T-cell (primary cell): Measurements from ENCODE around the gene OTOG. TPM values are rescaled to one million over a fixed set of nuclear protein-coding genes. Genes with fewer than 3 reads are reported as not detected.

Experiments used
- ATAC-seq, 4 experiments: fragments of 200-7000 bp in 3 of 4; fragments of 150-1000 bp in 1 of 4; cut with Tn5 transposase; replicated peaks in 1 of 4; 1 replicate in 3 of 4; 2 replicates in 1 of 4; pipeline ENCODE4 v1.10.0; 2021; ENCODE audit warnings: moderate library complexity in 3 of 4, mild to moderate bottlenecking in 2 of 4, moderate number of reproducible peaks in 1 of 4
- CTCF ChIA-PET, 2 donors: fragments of 300-600 bp; sonication (Branson Sonifier 250); formaldehyde crosslinking; loops; one replicate each; lab custom pipeline; 2022; ENCODE audit warnings: antibody characterized with exemption in 2 of 2; lab: Charles Lee
- POLR2A ChIA-PET, 2 donors: fragments of 300-600 bp; sonication (Branson Sonifier 250); formaldehyde crosslinking; loops; one replicate each; lab custom pipeline; 2022; ENCODE audit warnings: antibody characterized with exemption in 2 of 2; lab: Charles Lee
- DNase-seq, 35 experiments: peaks; one replicate each; pipeline versions ENCODE4 v3.0.0 to v3.0.0-alpha.2; 2013 to 2023
- H3K27ac ChIP-seq: one replicate; pipeline ENCODE4 v1.5.1; 2013; ENCODE audit warnings: low read length
- H3K27me3 ChIP-seq, 2 experiments: replicated peaks in 1 of 2; 1 replicate in 1 of 2; 2 replicates in 1 of 2; pipeline versions ENCODE4 v1.6.1 to v1.7.0; 2013; ENCODE audit warnings: low read length in 1 of 2, mixed read lengths in 1 of 2; ENCODE audit not compliant: control insufficient read depth in 2 of 2, insufficient read depth in 2 of 2; ENCODE audit errors: extremely low read depth in 1 of 2
- H3K36me3 ChIP-seq, 2 donors: 1 replicate in 1 of 2; 2 replicates in 1 of 2; pipeline versions ENCODE4 v1.6.1 to v1.7.0; 2013; ENCODE audit warnings: low read length in 1 of 2; ENCODE audit not compliant: control insufficient read depth in 2 of 2, insufficient read depth in 1 of 2; ENCODE audit errors: extremely low read depth in 1 of 2
- H3K4me1 ChIP-seq, 2 experiments: 1 replicate in 1 of 2; 2 replicates in 1 of 2; pipeline versions ENCODE4 v1.6.1 to v1.7.0; 2013; ENCODE audit warnings: low read length in 2 of 2, mixed read lengths in 1 of 2; ENCODE audit not compliant: insufficient read depth in 2 of 2, control insufficient read depth in 1 of 2; ENCODE audit errors: extremely low read depth in 1 of 2
- H3K4me3 ChIP-seq, 2 donors: 1 replicate in 1 of 2; 2 replicates in 1 of 2; pipeline versions ENCODE4 v1.5.1 to v1.7.0; 2013; ENCODE audit warnings: mild to moderate bottlenecking in 2 of 2, low read length in 1 of 2, moderate library complexity in 1 of 2; ENCODE audit not compliant: control insufficient read depth in 1 of 2; ENCODE audit errors: extremely low read depth in 1 of 2
- H3K9me3 ChIP-seq: 2 replicates; pipeline ENCODE4 v1.7.0; 2013
- H3K27ac Mint-ChIP-seq, 2 donors: one replicate each; pipeline ENCODE4 v1.8.0; 2020 to 2021; ENCODE audit warnings: mild to moderate bottlenecking in 2 of 2, mixed read lengths in 2 of 2
- H3K27me3 Mint-ChIP-seq, 2 donors: one replicate each; pipeline ENCODE4 v1.8.0; 2021 to 2022; ENCODE audit warnings: mixed read lengths in 2 of 2
- H3K36me3 Mint-ChIP-seq: one replicate; pipeline ENCODE4 v1.8.0; 2021; ENCODE audit warnings: mixed read lengths
- H3K4me1 Mint-ChIP-seq, 3 donors: one replicate each; pipeline ENCODE4 v1.8.0; 2020 to 2022; ENCODE audit warnings: mixed read lengths in 3 of 3, mild to moderate bottlenecking in 1 of 3
- H3K4me3 Mint-ChIP-seq, 3 donors: one replicate each; pipeline ENCODE4 v1.8.0; 2020 to 2022; ENCODE audit warnings: mild to moderate bottlenecking in 3 of 3, mixed read lengths in 3 of 3, moderate library complexity in 3 of 3
- H3K9me3 Mint-ChIP-seq, 3 donors: one replicate each; pipeline ENCODE4 v1.8.0; 2020 to 2022; ENCODE audit warnings: mixed read lengths in 3 of 3
- WGBS: methylation state at CpG from one replicate; pipeline ENCODE4 v1.1.5; 2013; ENCODE audit warnings: missing lambda C conversion rate; ENCODE audit not compliant: insufficient coverage; 5-methylcytosine and 5-hydroxymethylcytosine counted together
- total RNA-seq, 35 experiments: library from RNA in 6 of 35; stranded (reverse) in 6 of 35; fragments of 120-200 nt in 1 of 35; gene quantifications; one replicate each; pipeline versions ENCODE4 v1.2.1 to v1.2.4 and lab custom pipeline; 2013 to 2026

The OTOG gene
- total RNA-seq, 5 donors from 2014 or later (not counting 1 experiment from before 2014, with no cell fraction given): not detected

DNA sequence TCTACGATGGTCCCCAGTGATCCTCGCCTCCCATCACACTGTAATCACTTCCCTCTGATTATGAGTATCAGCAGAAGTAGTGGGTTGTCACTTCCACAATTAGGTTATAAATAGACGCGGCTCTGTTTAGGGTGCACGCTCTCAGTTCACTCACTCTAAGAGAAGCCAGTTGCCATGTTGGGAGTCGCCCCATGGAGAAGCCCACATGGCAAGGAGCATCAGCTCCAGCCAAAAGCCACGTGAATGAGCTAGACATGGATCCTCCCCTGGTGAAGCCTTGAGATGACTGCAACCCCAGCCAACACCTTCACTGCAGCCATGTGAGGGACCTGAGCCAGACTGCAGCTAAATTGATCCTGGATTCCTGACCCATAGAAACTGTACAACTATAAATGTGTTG is 145.9 kb downstream of the OTOG start:
- no peak overlapping the region for H3K27ac ChIP-seq
- H3K9me3 ChIP-seq: no peaks in the 10 kb centered on the region
- no peaks in the 10 kb centered on the region for H3K36me3 Mint-ChIP-seq
- H3K4me3 Mint-ChIP-seq: no peak overlapping the region
- H3K9me3 Mint-ChIP-seq: no peaks in the 10 kb centered on the region
- peaks cover 0 to 5% (median 2%) of the 10 kb centered on the region in 3 donors for H3K4me1 Mint-ChIP-seq
- 74% methylated on average over 4 of the region's 7 CpGs for WGBS
- CTCF ChIA-PET: no interaction called here
- POLR2A ChIA-PET: no interaction called here
- ATAC-seq (no peak), DNase-seq (no peak)
- H3K4me3 ChIP-seq: no peak overlapping the region
- no peaks in the 10 kb centered on the region for H3K4me1 ChIP-seq
- peaks cover 9 to 42% of the 10 kb centered on the region in 2 experiments for H3K27me3 ChIP-seq
- no peaks in the 10 kb centered on the region for H3K36me3 ChIP-seq
- no peak overlapping the region for H3K27ac Mint-ChIP-seq
- H3K27me3 Mint-ChIP-seq: peaks cover 51 to 52% of the 10 kb centered on the region in 2 donors

DNA sequence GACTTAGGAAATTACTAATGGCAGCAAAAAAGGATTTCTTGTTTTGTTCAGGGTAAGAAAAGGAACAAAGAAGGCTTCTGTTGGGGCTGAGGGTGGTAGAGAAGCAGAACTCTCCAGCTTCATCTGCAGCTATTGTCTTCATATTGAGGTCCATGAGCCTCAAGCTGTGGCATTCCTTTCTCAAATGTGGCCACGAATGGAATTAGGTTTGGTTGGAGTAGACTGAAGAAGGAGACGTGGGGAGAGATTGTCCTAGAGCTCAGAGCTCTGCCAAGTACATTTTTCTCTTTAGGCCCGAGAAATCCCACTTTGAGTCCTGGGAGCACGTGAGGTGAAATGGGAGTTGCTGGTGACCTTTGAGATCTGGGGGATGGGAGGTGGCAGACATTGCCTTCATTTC is 146.5 kb downstream of the OTOG start:
- Mint-ChIP-seq H3K27ac (no peak overlapping the region), H3K4me3 (no peak overlapping the region), H3K4me1 (peaks cover 0 to 5% (median 2%) of the 10 kb centered on the region in 3 donors), H3K9me3 (no peaks in the 10 kb centered on the region), H3K27me3 (peaks cover 52 to 57% of the 10 kb centered on the region in 2 donors), H3K36me3 (no peaks in the 10 kb centered on the region)
- Histone ChIP-seq H3K36me3 (no peaks in the 10 kb centered on the region), H3K4me3 (no peak overlapping the region), H3K27me3 (peaks cover 9 to 36% of the 10 kb centered on the region in 2 experiments), H3K9me3 (no peaks in the 10 kb centered on the region), H3K4me1 (no peaks in the 10 kb centered on the region), H3K27ac (no peak overlapping the region)
- ATAC-seq (no peak), DNase-seq (no peak)
- CTCF ChIA-PET: no interaction called here
- WGBS: no CpG with 5 or more reads among the region's 4 CpGs
- POLR2A ChIA-PET: no interaction called here

DNA sequence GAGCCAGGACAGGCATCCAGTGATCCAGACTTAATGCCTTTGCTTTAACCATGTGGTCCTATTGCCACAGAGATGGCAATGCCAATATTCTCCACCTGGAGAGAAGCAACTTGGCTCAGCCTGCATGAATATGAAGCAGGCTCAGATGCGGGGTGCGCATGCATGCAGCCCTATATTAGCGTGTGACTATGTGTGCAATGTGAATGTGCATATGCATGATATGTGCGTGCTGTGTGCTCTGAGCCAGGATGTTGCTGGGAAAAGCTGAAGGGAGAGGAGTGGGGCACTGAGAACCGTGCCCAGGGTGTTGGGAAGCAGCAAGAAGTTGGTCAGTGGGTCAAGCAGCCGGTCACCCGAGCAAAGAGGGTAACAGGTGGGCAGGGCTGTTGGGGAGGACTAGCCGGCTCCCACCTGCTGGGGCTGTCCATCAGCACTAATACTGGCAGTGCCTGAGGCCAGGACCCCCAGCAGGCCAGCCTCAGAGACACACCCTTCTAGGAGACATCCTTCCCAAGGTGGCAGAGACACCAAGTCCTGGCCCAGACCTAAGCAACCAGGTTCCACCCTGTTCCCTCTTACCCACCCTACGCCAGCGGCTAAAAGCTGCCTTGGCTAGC is 147.5 kb downstream of the OTOG start:
- CTCF ChIA-PET: no interaction called here
- Histone ChIP-seq H3K27ac (no peak overlapping the region), H3K4me3 (no peak overlapping the region), H3K36me3 (no peaks in the 10 kb centered on the region), H3K4me1 (no peaks in the 10 kb centered on the region), H3K27me3 (peaks cover 7 to 41% of the 10 kb centered on the region in 2 experiments), H3K9me3 (no peaks in the 10 kb centered on the region)
- no peaks in the 10 kb centered on the region for H3K36me3 Mint-ChIP-seq
- peaks cover 55 to 61% of the 10 kb centered on the region in 2 donors for H3K27me3 Mint-ChIP-seq
- H3K27ac Mint-ChIP-seq: no peak overlapping the region
- H3K4me1 Mint-ChIP-seq: peaks cover 0 to 5% (median 2%) of the 10 kb centered on the region in 3 donors
- DNase-seq (no peak), ATAC-seq (no peak)
- H3K9me3 Mint-ChIP-seq: no peaks in the 10 kb centered on the region
- no peak overlapping the region for H3K4me3 Mint-ChIP-seq
- 77% methylated on average over 7 of the region's 10 CpGs for WGBS
- POLR2A ChIA-PET: no interaction called here

DNA sequence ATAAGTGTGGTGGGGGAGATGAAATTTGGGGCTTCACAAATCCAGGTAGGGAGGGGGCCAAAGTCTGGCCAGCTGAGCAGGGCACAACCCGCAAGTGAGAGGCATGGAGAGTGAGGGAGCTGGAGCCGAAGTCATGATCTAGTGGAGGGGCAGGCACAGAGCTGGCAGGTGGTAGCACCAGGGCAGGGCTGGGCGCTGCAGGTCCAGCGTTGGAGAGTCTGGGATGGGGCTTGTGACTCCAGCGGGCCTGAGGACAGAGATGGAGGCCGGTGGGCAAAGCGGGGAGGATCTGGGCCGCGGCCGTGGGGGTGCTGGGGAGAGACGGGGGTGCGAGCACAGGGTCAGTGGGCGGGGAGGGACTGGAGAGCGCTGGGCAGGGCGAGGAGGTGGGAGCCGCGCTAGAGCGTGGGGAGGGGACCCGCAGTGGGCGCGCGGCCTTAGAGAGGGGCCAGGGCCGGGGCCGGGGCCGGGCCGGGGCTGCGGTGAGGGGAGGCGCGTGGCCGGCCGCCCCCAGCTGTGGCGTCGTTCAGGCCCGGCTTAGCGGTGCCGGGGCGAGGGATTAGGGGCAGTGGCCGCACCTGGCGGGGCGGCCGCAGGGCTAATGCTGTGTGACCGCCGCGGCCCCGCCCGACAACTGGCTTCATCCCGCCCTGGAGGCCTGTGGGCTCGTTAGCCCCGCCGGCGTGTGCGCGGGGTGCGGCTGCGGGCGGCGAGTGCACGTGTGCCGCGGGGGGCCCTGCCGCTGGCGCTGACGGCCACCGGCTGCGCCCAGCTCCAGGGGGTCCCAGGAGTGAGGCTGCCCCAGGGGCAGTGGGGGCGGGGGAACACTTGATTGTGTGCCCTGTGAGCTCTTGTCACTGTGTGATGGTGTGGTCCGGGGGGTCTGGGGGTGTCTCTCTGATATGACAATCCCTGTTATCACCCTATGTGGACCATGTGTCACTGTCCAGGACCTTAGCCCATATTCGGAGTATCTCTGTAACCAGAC is 148.7 kb downstream of the OTOG start:
- Mint-ChIP-seq H3K4me3 (no peak overlapping the region), H3K27me3 (peaks cover 55 to 61% of the 10 kb centered on the region in 2 donors), H3K4me1 (peaks cover 0 to 5% (median 2%) of the 10 kb centered on the region in 3 donors), H3K27ac (no peak overlapping the region), H3K9me3 (no peaks in the 10 kb centered on the region), H3K36me3 (no peaks in the 10 kb centered on the region)
- Histone ChIP-seq H3K27ac (no peak overlapping the region), H3K4me1 (no peaks in the 10 kb centered on the region), H3K36me3 (no peaks in the 10 kb centered on the region), H3K27me3 (peaks cover 5 to 44% of the 10 kb centered on the region in 2 experiments), H3K4me3 (no peak overlapping the region), H3K9me3 (no peaks in the 10 kb centered on the region)
- ChIA-PET CTCF (no interaction called here), POLR2A (no interaction called here)
- 11% methylated on average over 63 of the region's 68 CpGs for WGBS
- ATAC-seq (no peak), DNase-seq (no peak)

DNA sequence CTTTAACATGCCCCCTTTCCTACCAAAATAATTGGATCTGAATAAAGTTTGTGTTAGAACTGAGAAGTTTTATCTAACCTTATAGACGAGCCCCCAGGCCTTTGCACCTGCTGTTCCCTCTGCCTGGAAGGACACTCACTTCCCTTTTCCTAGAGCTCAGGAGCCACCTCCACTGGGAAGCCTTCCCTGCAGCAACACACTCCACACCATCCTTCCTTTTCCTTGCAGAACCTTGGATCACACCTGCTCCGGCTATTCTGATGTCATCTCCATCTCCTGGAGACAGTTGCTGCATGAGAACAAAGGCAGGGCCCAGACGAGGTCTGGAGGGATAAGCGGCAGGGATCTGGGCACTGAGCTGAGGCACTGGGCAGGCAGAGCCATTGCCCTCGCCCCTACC is 149.7 kb downstream of the OTOG start:
- no peaks in the 10 kb centered on the region for H3K9me3 Mint-ChIP-seq
- ATAC-seq (no peak), DNase-seq (no peak)
- peaks cover 47 to 58% of the 10 kb centered on the region in 2 donors for H3K27me3 Mint-ChIP-seq
- H3K4me3 Mint-ChIP-seq: no peak overlapping the region
- Histone ChIP-seq H3K9me3 (no peaks in the 10 kb centered on the region), H3K4me3 (no peak overlapping the region), H3K27me3 (peaks cover 5 to 44% of the 10 kb centered on the region in 2 experiments), H3K4me1 (no peaks in the 10 kb centered on the region), H3K36me3 (no peaks in the 10 kb centered on the region), H3K27ac (no peak overlapping the region)
- POLR2A ChIA-PET: no interaction called here
- peaks cover 0 to 5% (median 2%) of the 10 kb centered on the region in 3 donors for H3K4me1 Mint-ChIP-seq
- CTCF ChIA-PET: no interaction called here
- H3K36me3 Mint-ChIP-seq: no peaks in the 10 kb centered on the region
- WGBS: 73% methylated on average over 4 of the region's 5 CpGs
- no peak overlapping the region for H3K27ac Mint-ChIP-seq
